IMR-90 (cell line): ENCODE results near the gene DICER1. TPM values are rescaled to one million over a fixed set of nuclear protein-coding genes. Genes with fewer than 3 reads are reported as not detected.

Source experiments
- ATAC-seq: fragments of 200-7000 bp; cut with Tn5 transposase; 2 replicates; pipeline ENCODE4 v1.9.1; 2020; ENCODE audit warnings: low read depth, mild to moderate bottlenecking, moderate library complexity
- BruUV-seq: library from RNA; stranded (reverse); fragments of 400-500 nt; replicated peaks from 2 replicates; lab custom pipeline; 2021; lab: Mats Ljungman, UMichigan
- CTCF ChIA-PET: fragments of 300-600 bp; formaldehyde crosslinking; extraction: SDS; loops from one replicate; lab custom pipeline; 2021; ENCODE audit warnings: antibody characterized with exemption; lab: Yijun Ruan, JAX
- POLR2A ChIA-PET: fragments of 300-600 bp; sonication (Branson Sonifier 250); formaldehyde crosslinking; loops from one replicate; lab custom pipeline; 2022; ENCODE audit warnings: antibody characterized with exemption; ENCODE audit not compliant: unreplicated experiment; lab: Charles Lee
- DNase-seq: peaks from one replicate; pipeline ENCODE4 v3.0.0; 2013
- H2AFZ ChIP-seq: replicated peaks from 2 replicates; pipeline ENCODE3; 2013; ENCODE audit warnings: low read length, mild to moderate bottlenecking; ENCODE audit not compliant: poor library complexity
- H2AK5ac ChIP-seq: 2 replicates; pipeline ENCODE4 v1.6.1; 2013; ENCODE audit warnings: low read depth, low read length, inconsistent platforms
- H2AK9ac ChIP-seq: replicated peaks from 2 replicates; pipeline ENCODE3; 2013; ENCODE audit warnings: mild to moderate bottlenecking, low read depth, low read length, moderate library complexity; ENCODE audit not compliant: poor library complexity
- H2BK120ac ChIP-seq: 2 replicates; pipeline ENCODE4 v1.6.1; 2013; ENCODE audit warnings: low read depth, low read length, inconsistent platforms
- H2BK15ac ChIP-seq: 3 replicates; pipeline ENCODE4 v1.6.1; 2013; ENCODE audit warnings: low read depth, low read length, inconsistent platforms
- H2BK20ac ChIP-seq: 2 replicates; pipeline ENCODE4 v1.6.1; 2013; ENCODE audit warnings: low read depth, mild to moderate bottlenecking, inconsistent platforms, low read length, moderate library complexity
- H2BK5ac ChIP-seq: 2 replicates; pipeline ENCODE4 v1.6.1; 2013; ENCODE audit warnings: mild to moderate bottlenecking, low read depth, low read length, inconsistent platforms; ENCODE audit not compliant: poor library complexity, severe bottlenecking
- H3K14ac ChIP-seq: replicated peaks from 2 replicates; pipeline ENCODE4 v1.6.1; 2013; ENCODE audit warnings: low read depth, low read length, inconsistent platforms
- H3K18ac ChIP-seq: 2 replicates; pipeline ENCODE4 v1.6.1; 2013; ENCODE audit warnings: low read depth, low read length, control low read depth
- H3K23ac ChIP-seq: 2 replicates; pipeline ENCODE4 v1.6.1; 2013; ENCODE audit warnings: low read depth, low read length, inconsistent platforms
- H3K27ac ChIP-seq: 2 replicates; pipeline ENCODE4 v1.5.1; 2013; ENCODE audit warnings: mild to moderate bottlenecking, control low read depth, low read length; ENCODE audit not compliant: insufficient read depth
- H3K27me3 ChIP-seq: 2 replicates; pipeline ENCODE4 v1.6.1; 2013; ENCODE audit warnings: low read length; ENCODE audit not compliant: control insufficient read depth, insufficient read depth
- H3K36me3 ChIP-seq: 2 replicates; pipeline ENCODE4 v1.6.1; 2013; ENCODE audit warnings: low read length, mixed read lengths; ENCODE audit not compliant: control insufficient read depth, insufficient read depth
- H3K4ac ChIP-seq: 2 replicates; pipeline ENCODE4 v1.6.1; 2013; ENCODE audit warnings: low read depth, low read length, inconsistent platforms
- H3K4me1 ChIP-seq: 2 replicates; pipeline ENCODE4 v1.6.1; 2013; ENCODE audit warnings: low read length, mixed read lengths; ENCODE audit not compliant: control insufficient read depth, insufficient read depth
- H3K4me2 ChIP-seq: 2 replicates; pipeline ENCODE4 v1.6.1; 2013; ENCODE audit warnings: low read depth, mild to moderate bottlenecking, control low read depth, low read length, moderate library complexity
- H3K4me3 ChIP-seq: 2 replicates; pipeline ENCODE4 v1.5.1; 2013; ENCODE audit warnings: low read depth, mild to moderate bottlenecking, control low read depth, low read length, moderate library complexity; ENCODE audit not compliant: insufficient read depth
- H3K56ac ChIP-seq: 2 replicates; pipeline ENCODE4 v1.6.1; 2013; ENCODE audit warnings: low read length, inconsistent platforms; ENCODE audit not compliant: insufficient read depth; ENCODE audit errors: extremely low read depth
- H3K79me1 ChIP-seq, 2 experiments: 2 replicates each; pipeline ENCODE4 v1.6.1; 2013; ENCODE audit warnings: low read length in 2 of 2, inconsistent platforms in 1 of 2, low read depth in 1 of 2
- H3K9ac ChIP-seq: 2 replicates; pipeline ENCODE4 v1.6.1; 2013; ENCODE audit warnings: low read depth, low read length, control low read depth
- H3K9me1 ChIP-seq: 2 replicates; pipeline ENCODE4 v1.6.1; 2013; ENCODE audit warnings: low read length, inconsistent platforms; ENCODE audit not compliant: insufficient read depth
- H3K9me3 ChIP-seq: 2 replicates; pipeline ENCODE4 v1.6.1; 2013; ENCODE audit warnings: low read length; ENCODE audit not compliant: control insufficient read depth, insufficient read depth
- H4K20me1 ChIP-seq: 2 replicates; pipeline ENCODE4 v1.6.1; 2013; ENCODE audit warnings: low read length, inconsistent platforms; ENCODE audit not compliant: insufficient read depth
- H4K5ac ChIP-seq: 2 replicates; pipeline ENCODE4 v1.6.1; 2013; ENCODE audit warnings: mild to moderate bottlenecking, low read depth, low read length, control low read depth
- H4K8ac ChIP-seq, 2 experiments: 2 replicates each; pipeline ENCODE4 v1.6.1; 2013; ENCODE audit warnings: low read depth in 2 of 2, low read length in 2 of 2, control low read depth in 1 of 2, inconsistent platforms in 1 of 2
- H4K91ac ChIP-seq: 2 replicates; pipeline ENCODE4 v1.6.1; 2013; ENCODE audit warnings: low read depth, low read length, inconsistent platforms; ENCODE audit not compliant: insufficient read depth
- BHLHE40 ChIP-seq: fragments of 150-350 bp; IDR thresholded peaks from 2 replicates; pipeline ENCODE4 v1.6.1; 2016; ENCODE audit warnings: mild to moderate bottlenecking, low read depth, low read length
- CHD1 ChIP-seq: IDR thresholded peaks from 2 replicates; pipeline ENCODE4 v1.6.1; 2012; ENCODE audit warnings: low read depth, low read length, improper control_type of control experiment
- MAFK ChIP-seq: IDR thresholded peaks from 2 replicates; pipeline ENCODE4 v1.6.1; 2012; ENCODE audit warnings: low read depth, low read length, improper control_type of control experiment
- MAZ ChIP-seq: IDR thresholded peaks from 2 replicates; pipeline ENCODE4 v1.6.1; 2012; ENCODE audit warnings: low read depth, mild to moderate bottlenecking, low read length, improper control_type of control experiment, moderate library complexity, borderline replicate concordance
- NFE2L2 ChIP-seq: fragments of 150-350 bp; IDR thresholded peaks from 2 replicates; pipeline ENCODE4 v1.6.1; 2016; ENCODE audit warnings: low read depth, mild to moderate bottlenecking, low read length
- RAD21 ChIP-seq: IDR thresholded peaks from 2 replicates; pipeline ENCODE4 v1.6.1; 2012; ENCODE audit warnings: low read length, improper control_type of control experiment
- USF2 ChIP-seq: fragments of 150-350 bp; IDR thresholded peaks from 2 replicates; pipeline ENCODE4 v1.6.1; 2017; ENCODE audit warnings: mild to moderate bottlenecking, antibody characterized with exemption, low read length, low read depth
- WGBS, 2 experiments: methylation state at CpG; one replicate each; pipeline versions ENCODE4 v1.1.5 to v1.1.7; 2013; ENCODE audit warnings: missing lambda C conversion rate in 2 of 2; ENCODE audit not compliant: insufficient read length in 1 of 2; ENCODE audit errors: extremely low coverage in 2 of 2; 5-methylcytosine and 5-hydroxymethylcytosine counted together
- dilution Hi-C: fragments of 300-500 bp; cut with HindIII; formaldehyde crosslinking; loops from one replicate; pipeline ENCODE4 v1.14.3; 2018; ENCODE audit warnings: low sequenced_read_pairs; ENCODE audit not compliant: unreplicated experiment
- in situ Hi-C: fragments of 300-500 bp; cut with MboI; formaldehyde crosslinking; loops from 3 replicates; pipeline ENCODE4 v1.14.3; 2019; ENCODE audit warnings: low sequenced_read_pairs, inconsistent platforms, mixed read lengths
- intact Hi-C: fragments of 100-400 bp; cut with micrococcal nuclease; formaldehyde crosslinking; loops from 2 replicates; pipeline ENCODE4 v1.10.0; 2022
- polyA plus RNA-seq, 3 experiments: library from polyadenylated mRNA; depleted of rRNA; stranded (reverse); fragments of >200 nt; gene quantifications; 2 replicates each; pipeline ENCODE4 v1.2.3, GENCODE V29; 2012; ENCODE audit warnings: low replicate concordance in 1 of 3
- total RNA-seq: library from RNA; depleted of rRNA; stranded (reverse); fragments of >200 nt; gene quantifications from 2 replicates; pipeline ENCODE4 v1.2.3, GENCODE V29; 2012

DICER1 gene
- total and polyA plus RNA-seq, 2 of the 4 experiments (the other 2 are of a cell fraction) = 9.7 to 49.5 TPM

GRCh38 chr14:95107711-95108110 is 49.6 kb downstream of the DICER1 start:
- H4K20me1 ChIP-seq = no peaks in the 10 kb centered on the region
- WGBS, 2 experiments = no CpG with 5 or more reads among the region's 4 CpGs
- H3K27ac ChIP-seq = no peak overlapping the region
- peaks cover 2% of the 10 kb centered on the region; the same call in 1 of the 2 replicates for H3K9me1 ChIP-seq
- no peak overlapping the region for H3K18ac ChIP-seq
- no peaks in the 10 kb centered on the region for H3K27me3 ChIP-seq
- TF ChIP-seq MAZ (no peak), CHD1 (no peak), NFE2L2 (no peak), BHLHE40 (no peak), RAD21 (no peak), MAFK (peak; percentile 72), USF2 (no peak)
- no peak overlapping the region for H2BK5ac ChIP-seq
- H3K4me1 ChIP-seq = no peaks in the 10 kb centered on the region
- H4K91ac ChIP-seq = no peak overlapping the region
- intact Hi-C loops (no loop called here), dilution Hi-C loops (no loop called here), in situ Hi-C loops (no loop called here)
- ChIA-PET CTCF (interaction anchor here (0.7 kb wide), 1 partner anchor 9 kb away, joined by 3 read pairs; no protein-coding TSS in a partner anchor), POLR2A (interaction anchor here (0.7 kb wide), 1 partner anchor 41 kb away, joined by 10 read pairs; no protein-coding TSS in a partner anchor)
- no peak overlapping the region for H2BK120ac ChIP-seq
- H2AK9ac ChIP-seq = no peak overlapping the region
- H3K9ac ChIP-seq = no peak overlapping the region
- H2BK15ac ChIP-seq = no peak overlapping the region
- no peak overlapping the region for H3K23ac ChIP-seq
- DNase-seq (no peak), ATAC-seq (no peak)
- peaks cover 17% of the 10 kb centered on the region in 2 experiments for H3K79me1 ChIP-seq
- H4K8ac ChIP-seq = no peak overlapping the region
- no peak overlapping the region for H3K4ac ChIP-seq
- no peak overlapping the region for H2BK20ac ChIP-seq
- H3K36me3 ChIP-seq = peaks cover 40% of the 10 kb centered on the region
- no peak overlapping the region for H2AK5ac ChIP-seq
- no peaks in the 10 kb centered on the region for H3K9me3 ChIP-seq
- H3K56ac ChIP-seq = no peak overlapping the region
- no peak overlapping the region for H3K4me2 ChIP-seq
- no peak overlapping the region for H2AFZ ChIP-seq
- no TSS peak for BruUV-seq
- H3K4me3 ChIP-seq = no peak overlapping the region
- no peak overlapping the region for H3K14ac ChIP-seq
- no peak overlapping the region for H4K5ac ChIP-seq
